Hepatocyte (in vitro differentiated cells): ENCODE measurements around the gene GPR65. TPM values are rescaled to one million over a fixed set of nuclear protein-coding genes. Genes with fewer than 3 reads are reported as not detected.

Experiments used
- DNase-seq: peaks from one replicate; pipeline ENCODE4 v3.0.0-alpha.2; 2016; ENCODE audit warnings: low spot score
- H2AFZ ChIP-seq: fragments of 200-600 bp; sonication (generic); 2 replicates; pipeline ENCODE4 v1.6.0; 2016; ENCODE audit warnings: antibody characterized with exemption, mild to moderate bottlenecking
- H3K27ac ChIP-seq: fragments of 200-600 bp; sonication (generic); 2 replicates; pipeline ENCODE4 v1.5.1; 2016; ENCODE audit warnings: mild to moderate bottlenecking
- H3K27me3 ChIP-seq: fragments of 200-600 bp; sonication (generic); 2 replicates; pipeline ENCODE4 v1.6.1; 2016
- H3K36me3 ChIP-seq: fragments of 200-600 bp; sonication (generic); replicated peaks from 2 replicates; pipeline ENCODE4 v1.5.1; 2016; ENCODE audit warnings: low read depth; ENCODE audit not compliant: insufficient read depth
- H3K4me1 ChIP-seq: fragments of 200-600 bp; sonication (generic); 2 replicates; pipeline ENCODE4 v1.5.1; 2016; ENCODE audit warnings: mild to moderate bottlenecking, moderate library complexity; ENCODE audit not compliant: insufficient read depth
- H3K4me2 ChIP-seq: fragments of 200-600 bp; sonication (generic); 2 replicates; pipeline ENCODE4 v1.6.0; 2016
- H3K4me3 ChIP-seq: fragments of 200-600 bp; sonication (generic); 2 replicates; pipeline ENCODE4 v1.5.1; 2016; ENCODE audit warnings: mild to moderate bottlenecking
- H3K79me2 ChIP-seq: fragments of 200-600 bp; sonication (generic); 2 replicates; pipeline ENCODE4 v1.6.0; 2017; ENCODE audit warnings: mild to moderate bottlenecking
- H3K9me2 ChIP-seq: fragments of 200-600 bp; sonication (generic); replicated peaks from 2 replicates; pipeline ENCODE4 v1.6.0; 2017; ENCODE audit warnings: mild to moderate bottlenecking; ENCODE audit not compliant: insufficient read depth
- H3K9me3 ChIP-seq: fragments of 200-600 bp; sonication (generic); 2 replicates; pipeline ENCODE4 v1.5.1; 2016; ENCODE audit warnings: low read depth, mild to moderate bottlenecking
- H4K20me1 ChIP-seq: fragments of 200-600 bp; sonication (generic); 2 replicates; pipeline ENCODE4 v1.6.0; 2016; ENCODE audit warnings: mild to moderate bottlenecking; ENCODE audit not compliant: insufficient read depth, poor library complexity, severe bottlenecking
- CTCF ChIP-seq: fragments of 200-600 bp; sonication (generic); IDR thresholded peaks from 2 replicates; pipeline ENCODE4 v1.5.1; 2016; ENCODE audit warnings: antibody characterized with exemption, mild to moderate bottlenecking; ENCODE audit not compliant: poor library complexity
- EZH2 ChIP-seq: fragments of 200-600 bp; sonication (generic); IDR thresholded peaks from 2 replicates; pipeline ENCODE4 v1.6.1; 2016; ENCODE audit warnings: antibody characterized with exemption, mild to moderate bottlenecking, borderline replicate concordance
- EZH2phosphoT487 ChIP-seq: fragments of 200-600 bp; sonication (generic); IDR thresholded peaks from one replicate; pipeline ENCODE4 v1.6.1; 2018; ENCODE audit warnings: antibody characterized with exemption, mild to moderate bottlenecking, low read depth, moderate library complexity; ENCODE audit not compliant: unreplicated experiment, severe bottlenecking
- WGBS: methylation state at CpG from one replicate; pipeline ENCODE4 v1.1.6; 2016; ENCODE audit warnings: low lambda C conversion rate; ENCODE audit errors: missing lambda C conversion rate; 5-methylcytosine and 5-hydroxymethylcytosine counted together
- polyA plus RNA-seq: library from polyadenylated mRNA; unstranded; fragments of >200 nt; fragmentation: Nextera tagmentation; extraction: Ambion mirVana; gene quantifications from 2 replicates; pipeline ENCODE4 v1.2.1, GENCODE V29; 2016
- small RNA-seq: library from RNA; depleted of rRNA; stranded (forward); fragments of <200 nt; gene quantifications from one replicate; pipeline ENCODE3, GENCODE V24; 2014
- total RNA-seq: library from RNA; depleted of rRNA; stranded (reverse); fragments of >200 nt; gene quantifications from 2 replicates; pipeline ENCODE4 v1.2.3, GENCODE V29; 2014

GPR65 gene
- total and polyA plus RNA-seq, 2 experiments from 2014 or later, result 0.10 to 0.13 TPM

GRCh38 chr14:88063811-88064210 lies 58.9 kb downstream of the GPR65 start:
- H3K27ac ChIP-seq, result no peak overlapping the region
- 86% methylated on average over 2 of the region's 2 CpGs for WGBS

More at GRCh38 chr14:88063811-88064210, 58.9 kb downstream of the GPR65 start:
- no peaks in the 10 kb centered on the region for H3K79me2 ChIP-seq
- peak overlapping the region; percentile 16 for H2AFZ ChIP-seq
- no peaks in the 10 kb centered on the region for H3K9me2 ChIP-seq
- H3K4me2 ChIP-seq, result no peak overlapping the region
- DNase-seq, result no peak
- H3K36me3 ChIP-seq, result no peaks in the 10 kb centered on the region
- H3K4me1 ChIP-seq, result no peaks in the 10 kb centered on the region
- no peaks in the 10 kb centered on the region for H4K20me1 ChIP-seq
- H3K27me3 ChIP-seq, result no peaks in the 10 kb centered on the region
- no peak for TF ChIP-seq EZH2
- no peak for TF ChIP-seq EZH2phosphoT487
- TF ChIP-seq CTCF, result no peak
- H3K9me3 ChIP-seq, result no peaks in the 10 kb centered on the region
- no peak overlapping the region for H3K4me3 ChIP-seq

Small RNAs within 50 kb of the gene (small RNA-seq; reads per million reads assigned to genes)
- not detected for gene RNU6-835P

Other genes starting within 250 kb of the GPR65 start
- gene GALC, start 12.0 kb upstream of the GPR65 start, total RNA-seq, result 47.5 TPM in 2 replicates
- gene GALC, start 12.0 kb upstream of the GPR65 start, polyA plus RNA-seq, result 20.7 and 23.0 TPM in 2 replicates